HG03159 (cell line): ENCODE results near the gene PPP1R27.

Experiments
- ATAC-seq: cut with Tn5 transposase; IDR thresholded peaks from one replicate; pipeline ENCODE4 v1.9.1; 2021; ENCODE audit warnings: mild to moderate bottlenecking, moderate library complexity; ENCODE audit not compliant: unreplicated experiment

The PPP1R27 gene

GRCh38 chr17:81863123-81863675 is 28.3 kb upstream of the PPP1R27 start:
- no peak for ATAC-seq

- ATAC-seq, result peak; percentile 73
These were observed 26.1 kb upstream of the PPP1R27 start for GRCh38 chr17:81860756-81861568.

- ATAC-seq, result no peak
These were observed 25.3 kb upstream of the PPP1R27 start, which contains the start of gene P4HB for GRCh38 chr17:81859906-81860755. Gene P4HB, minus strand, starts transcription at chr17:81860535. Its CDS starts 64 bp downstream, at chr17:81860471.

- no peak for ATAC-seq
These were observed 24.4 kb upstream of the PPP1R27 start for GRCh38 chr17:81858967-81859905.

GRCh38 chr17:81858170-81858966 is 23.5 kb upstream of the PPP1R27 start:
- no peak for ATAC-seq

GRCh38 chr17:81854974-81855774 is 20.3 kb upstream of the PPP1R27 start:
- no peak for ATAC-seq

GRCh38 chr17:81852237-81852636 is 17.4 kb upstream of the PPP1R27 start:
- ATAC-seq, result no peak

GRCh38 chr17:81851423-81851822 is 16.6 kb upstream of the PPP1R27 start:
- ATAC-seq, result no peak

- no peak for ATAC-seq
These were observed 14.6 kb upstream of the PPP1R27 start for GRCh38 chr17:81849457-81849856.

- no peak for ATAC-seq
These were observed 12.2 kb upstream of the PPP1R27 start for GRCh38 chr17:81846743-81847689.

- no peak for ATAC-seq
These were observed 11.3 kb upstream of the PPP1R27 start for GRCh38 chr17:81845881-81846742.

GRCh38 chr17:81845361-81845760 is 10.5 kb upstream of the PPP1R27 start:
- no peak for ATAC-seq

- no peak for ATAC-seq
These were observed 10.0 kb upstream of the PPP1R27 start for GRCh38 chr17:81844887-81845286.

- no peak for ATAC-seq
These were observed 9.5 kb upstream of the PPP1R27 start for GRCh38 chr17:81844327-81844851.

GRCh38 chr17:81843713-81844326 is 9.0 kb upstream of the PPP1R27 start:
- no peak for ATAC-seq
